Mesendoderm (in vitro differentiated cells): Measurements from ENCODE around the gene ALK.
A peak's percentile ranks its signal among the peaks of the same experiment; 100 is the strongest.

Source experiments
- DNase-seq: peaks from one replicate; pipeline ENCODE4 v3.0.0; 2013
- H2AK5ac ChIP-seq: 2 replicates; pipeline ENCODE4 v1.6.1; 2013; ENCODE audit warnings: low read length, inconsistent platforms
- H2BK120ac ChIP-seq: 2 replicates; pipeline ENCODE4 v1.6.1; 2013; ENCODE audit warnings: low read depth, mild to moderate bottlenecking, low read length, moderate library complexity, mixed read lengths
- H2BK15ac ChIP-seq: replicated peaks from 2 replicates; pipeline ENCODE4 v1.6.1; 2013; ENCODE audit warnings: low read depth, mild to moderate bottlenecking, moderate library complexity
- H2BK5ac ChIP-seq: 2 replicates; pipeline ENCODE4 v1.6.1; 2013; ENCODE audit warnings: low read length, inconsistent platforms
- H3K18ac ChIP-seq: 2 replicates; pipeline ENCODE4 v1.6.1; 2013; ENCODE audit warnings: mild to moderate bottlenecking, low read length, mixed read lengths
- H3K23ac ChIP-seq: one replicate; pipeline ENCODE4 v1.6.1; 2013; ENCODE audit warnings: low read length
- H3K27ac ChIP-seq: 2 replicates; pipeline ENCODE4 v1.5.1; 2013; ENCODE audit warnings: low read depth, mild to moderate bottlenecking, inconsistent platforms, low read length, moderate library complexity
- H3K27me3 ChIP-seq: 2 replicates; pipeline ENCODE4 v1.6.1; 2013; ENCODE audit warnings: low read length, control low read depth, mild to moderate bottlenecking, inconsistent platforms; ENCODE audit not compliant: insufficient read depth, poor library complexity
- H3K36me3 ChIP-seq: 2 replicates; pipeline ENCODE4 v1.6.1; 2013; ENCODE audit warnings: low read length, inconsistent platforms; ENCODE audit not compliant: control insufficient read depth, insufficient read depth
- H3K4ac ChIP-seq: one replicate; pipeline ENCODE4 v1.6.1; 2013; ENCODE audit warnings: low read depth, mild to moderate bottlenecking, low read length, moderate library complexity
- H3K4me1 ChIP-seq: 2 replicates; pipeline ENCODE4 v1.6.1; 2013; ENCODE audit warnings: low read depth, low read length, inconsistent platforms; ENCODE audit not compliant: control insufficient read depth
- H3K4me2 ChIP-seq: 2 replicates; pipeline ENCODE4 v1.6.1; 2013; ENCODE audit warnings: low read length
- H3K4me3 ChIP-seq: 2 replicates; pipeline ENCODE4 v1.5.1; 2013; ENCODE audit warnings: mild to moderate bottlenecking, low read length
- H3K56ac ChIP-seq: one replicate; pipeline ENCODE4 v1.6.1; 2013; ENCODE audit warnings: low read length
- H3K79me1 ChIP-seq: 2 replicates; pipeline ENCODE4 v1.6.1; 2013; ENCODE audit warnings: low read length, inconsistent platforms
- H3K79me2 ChIP-seq: 2 replicates; pipeline ENCODE4 v1.6.1; 2013; ENCODE audit warnings: mild to moderate bottlenecking, low read length; ENCODE audit not compliant: control insufficient read depth, insufficient read depth
- H3K9ac ChIP-seq: 2 replicates; pipeline ENCODE4 v1.6.1; 2013; ENCODE audit warnings: low read length, inconsistent platforms
- H4K5ac ChIP-seq: one replicate; pipeline ENCODE4 v1.6.1; 2013; ENCODE audit warnings: low read length
- H4K8ac ChIP-seq: one replicate; pipeline ENCODE4 v1.6.1; 2013; ENCODE audit warnings: low read depth, mild to moderate bottlenecking, control low read depth, low read length, moderate library complexity
- WGBS: extraction: QIAGEN DNeasy Blood & Tissue Kit; methylation state at CpG from one replicate; pipeline ENCODE4 v1.1.7; 2013; ENCODE audit warnings: low lambda C conversion rate, missing lambda C conversion rate; ENCODE audit not compliant: insufficient coverage; ENCODE audit errors: extremely low coverage; 5-methylcytosine and 5-hydroxymethylcytosine counted together

Gene ALK

DNA sequence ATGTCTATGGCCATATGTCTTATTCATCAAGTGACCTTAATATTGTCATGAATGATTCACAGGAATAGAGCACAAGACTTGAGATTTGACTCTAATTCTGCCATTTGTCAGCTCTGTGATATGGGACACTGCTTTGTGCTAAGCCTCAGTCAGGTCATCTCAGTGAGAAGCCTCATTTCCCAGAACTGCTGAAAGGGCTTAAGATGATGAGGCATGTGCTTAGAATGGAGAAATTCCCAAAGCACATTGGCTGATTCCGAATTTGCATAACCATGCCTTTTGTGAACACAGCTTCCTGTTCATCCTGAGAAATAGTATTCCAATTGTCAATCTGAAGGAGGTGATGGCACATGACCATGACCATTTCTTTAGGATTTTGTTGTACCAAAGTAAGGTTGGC, 218.1 kb downstream of the ALK start:
- WGBS: no CpG with 5 or more reads among the region's 1 CpG
- Histone ChIP-seq H3K27ac (no peak overlapping the region), H2BK15ac (no peak overlapping the region), H3K79me1 (no peaks in the 10 kb centered on the region), H3K18ac (no peak overlapping the region), H3K9ac (no peak overlapping the region), H2BK120ac (no peak overlapping the region), H3K4ac (no peak overlapping the region), H3K36me3 (no peaks in the 10 kb centered on the region), H3K56ac (no peak overlapping the region), H4K5ac (no peak overlapping the region), H3K23ac (no peak overlapping the region), H2AK5ac (no peak overlapping the region), H4K8ac (no peak overlapping the region), H2BK5ac (no peak overlapping the region), H3K79me2 (no peaks in the 10 kb centered on the region), H3K4me1 (no peaks in the 10 kb centered on the region), H3K4me3 (no peak overlapping the region), H3K4me2 (no peak overlapping the region), H3K27me3 (no peaks in the 10 kb centered on the region)
- no peak for DNase-seq

DNA sequence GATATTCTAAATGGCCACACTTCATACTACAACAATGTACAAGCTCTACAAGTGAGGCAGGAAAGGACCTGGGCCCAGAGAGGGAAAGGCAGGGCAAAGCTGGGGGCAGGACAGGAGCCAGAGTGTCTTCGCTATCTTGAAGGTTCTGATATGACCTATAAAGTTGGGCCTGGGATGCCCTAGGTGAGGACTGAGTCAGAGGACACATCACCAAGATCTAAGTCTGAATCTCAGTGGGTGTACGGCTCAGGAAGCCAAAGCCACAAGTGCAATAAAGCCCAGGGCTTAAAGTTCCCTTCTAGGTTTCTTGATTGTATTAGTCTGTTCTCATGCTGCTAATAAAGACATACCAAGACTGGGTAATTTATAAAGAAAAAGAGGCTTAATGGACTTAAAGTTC, 219.1 kb downstream of the ALK start:
- WGBS: no CpG with 5 or more reads among the region's 2 CpGs
- Histone ChIP-seq H3K23ac (no peak overlapping the region), H3K18ac (no peak overlapping the region)

DNA sequence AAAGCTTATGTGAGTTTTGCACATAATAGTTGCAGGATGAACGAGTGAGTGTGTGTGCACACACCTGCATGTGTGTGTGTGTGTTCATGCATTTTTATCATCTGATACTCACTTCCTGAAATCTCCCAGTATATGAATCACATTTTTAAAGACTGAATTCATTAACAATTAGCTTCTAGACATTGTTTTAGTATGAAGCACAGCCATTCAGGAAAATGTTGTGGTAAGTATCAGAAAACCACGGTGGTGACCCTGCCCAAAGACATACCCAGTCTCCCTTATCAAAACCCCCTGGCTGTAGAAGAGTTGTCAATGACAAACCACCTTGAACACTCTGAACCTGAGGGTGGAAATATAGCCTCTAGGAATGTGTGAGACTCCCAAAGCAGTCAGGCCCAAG, 220.8 kb downstream of the ALK start:
- H3K23ac ChIP-seq: no peak overlapping the region
- no peak overlapping the region for H2AK5ac ChIP-seq
- H3K56ac ChIP-seq: no peak overlapping the region
- H3K79me2 ChIP-seq: no peaks in the 10 kb centered on the region
- no peak overlapping the region for H3K18ac ChIP-seq
- no peak overlapping the region for H3K27ac ChIP-seq
- no peak for DNase-seq
- H2BK120ac ChIP-seq: no peak overlapping the region
- no peak overlapping the region for H4K8ac ChIP-seq
- no peaks in the 10 kb centered on the region for H3K79me1 ChIP-seq
- no peak overlapping the region for H3K9ac ChIP-seq
- WGBS: no CpG with 5 or more reads among the region's 2 CpGs
- no peaks in the 10 kb centered on the region for H3K4me1 ChIP-seq
- no peaks in the 10 kb centered on the region for H3K27me3 ChIP-seq
- H2BK5ac ChIP-seq: no peak overlapping the region
- no peak overlapping the region for H3K4me2 ChIP-seq
- H2BK15ac ChIP-seq: no peak overlapping the region
- H3K4ac ChIP-seq: no peak overlapping the region
- H3K36me3 ChIP-seq: no peaks in the 10 kb centered on the region
- H4K5ac ChIP-seq: no peak overlapping the region
- no peak overlapping the region for H3K4me3 ChIP-seq

More for the DNA sequence above, 219.1 kb downstream of the ALK start:
- Histone ChIP-seq H2BK120ac (no peak overlapping the region), H4K5ac (no peak overlapping the region), H3K56ac (no peak overlapping the region), H3K27ac (no peak overlapping the region), H3K36me3 (no peaks in the 10 kb centered on the region), H2AK5ac (no peak overlapping the region), H3K27me3 (no peaks in the 10 kb centered on the region), H3K79me2 (no peaks in the 10 kb centered on the region), H3K4me1 (no peaks in the 10 kb centered on the region), H3K9ac (no peak overlapping the region), H3K4me3 (no peak overlapping the region), H2BK15ac (no peak overlapping the region), H3K4ac (no peak overlapping the region), H2BK5ac (no peak overlapping the region), H3K79me1 (no peaks in the 10 kb centered on the region), H4K8ac (no peak overlapping the region), H3K4me2 (no peak overlapping the region)
- no peak for DNase-seq

DNA sequence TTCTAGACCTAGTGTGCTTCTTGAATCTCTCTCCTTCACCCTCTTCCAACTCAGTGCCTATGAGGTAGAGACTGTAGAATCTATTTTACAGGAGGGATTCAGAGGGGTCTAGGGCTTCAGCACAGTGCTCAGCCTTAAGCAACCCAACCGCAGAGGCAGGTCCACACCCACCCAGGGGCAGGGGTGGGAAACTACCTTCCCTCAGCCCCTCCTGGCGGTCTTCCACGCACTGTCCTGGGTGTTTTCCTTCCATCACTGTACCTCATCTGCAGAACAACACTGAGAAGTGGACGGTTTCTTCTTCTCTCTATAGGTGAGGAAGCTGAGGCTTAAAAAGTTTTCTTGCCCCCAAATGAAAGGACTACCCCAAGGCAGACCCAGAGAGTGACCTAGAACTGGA, 222.3 kb downstream of the ALK start:
- WGBS: no CpG with 5 or more reads among the region's 4 CpGs

DNA sequence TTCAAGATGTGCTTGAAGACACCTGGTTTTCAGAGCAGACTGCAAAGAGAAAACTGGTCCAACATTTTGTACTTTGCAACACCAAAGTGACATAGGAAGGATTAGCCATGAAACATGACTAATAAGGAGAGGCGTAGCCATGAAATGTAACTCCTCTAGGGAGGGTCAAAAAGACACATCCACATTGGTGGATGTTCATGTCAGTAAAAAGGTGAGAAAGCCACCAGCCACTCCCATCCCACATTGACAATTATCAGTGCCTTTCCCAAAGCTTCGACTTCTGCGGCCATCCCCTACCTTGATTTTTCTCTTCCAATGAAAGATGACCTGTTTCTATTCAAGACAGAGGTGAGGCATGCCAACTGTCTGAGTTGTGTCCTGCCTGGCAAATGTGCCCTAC, 223.2 kb downstream of the ALK start:
- H3K27me3 ChIP-seq: no peaks in the 10 kb centered on the region
- H3K23ac ChIP-seq: peak overlapping the region; percentile 66
- H3K4ac ChIP-seq: no peak overlapping the region
- no peak overlapping the region for H2AK5ac ChIP-seq
- no peak overlapping the region for H2BK5ac ChIP-seq
- no peaks in the 10 kb centered on the region for H3K4me1 ChIP-seq
- H4K5ac ChIP-seq: no peak overlapping the region
- no peak for DNase-seq
- WGBS: no CpG with 5 or more reads among the region's 3 CpGs
- H3K36me3 ChIP-seq: no peaks in the 10 kb centered on the region
- no peak overlapping the region for H3K27ac ChIP-seq
- no peak overlapping the region for H3K4me3 ChIP-seq
- no peak overlapping the region for H3K18ac ChIP-seq
- no peak overlapping the region for H3K56ac ChIP-seq
- H3K4me2 ChIP-seq: no peak overlapping the region
- no peak overlapping the region for H2BK15ac ChIP-seq
- H2BK120ac ChIP-seq: no peak overlapping the region
- H4K8ac ChIP-seq: no peak overlapping the region
- no peak overlapping the region for H3K9ac ChIP-seq
- no peaks in the 10 kb centered on the region for H3K79me2 ChIP-seq
- no peaks in the 10 kb centered on the region for H3K79me1 ChIP-seq

More for the DNA sequence above, 222.3 kb downstream of the ALK start:
- Histone ChIP-seq H3K27ac (no peak overlapping the region), H3K79me1 (no peaks in the 10 kb centered on the region), H3K79me2 (no peaks in the 10 kb centered on the region), H2BK120ac (no peak overlapping the region), H3K18ac (no peak overlapping the region), H4K8ac (no peak overlapping the region), H4K5ac (no peak overlapping the region), H3K23ac (no peak overlapping the region), H3K4me3 (no peak overlapping the region), H3K27me3 (no peaks in the 10 kb centered on the region), H2AK5ac (no peak overlapping the region), H3K9ac (no peak overlapping the region), H3K4ac (no peak overlapping the region), H2BK5ac (no peak overlapping the region), H3K36me3 (no peaks in the 10 kb centered on the region), H3K4me1 (no peaks in the 10 kb centered on the region), H3K4me2 (no peak overlapping the region), H3K56ac (no peak overlapping the region), H2BK15ac (no peak overlapping the region)
- no peak for DNase-seq

DNA sequence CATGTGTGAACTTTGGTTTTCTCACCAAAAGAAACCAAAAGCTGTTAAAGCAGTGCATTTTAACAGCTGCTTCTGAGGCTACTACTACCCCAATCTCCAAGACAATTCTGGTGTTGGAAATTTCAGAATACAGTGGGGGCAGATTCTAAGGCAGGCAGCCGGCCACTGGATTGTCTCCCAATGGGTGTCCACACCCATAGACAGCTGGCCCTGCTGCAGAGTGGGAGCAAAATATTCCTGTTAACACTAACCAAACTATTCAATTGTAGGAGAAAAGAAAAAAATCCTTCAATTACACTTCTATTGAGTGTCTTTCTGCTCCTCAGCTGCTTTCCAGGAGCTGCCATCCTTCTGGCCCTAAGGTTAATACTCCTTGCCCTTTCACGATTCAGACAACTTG, 223.7 kb downstream of the ALK start:
- Histone ChIP-seq H3K79me2 (no peaks in the 10 kb centered on the region), H3K79me1 (no peaks in the 10 kb centered on the region), H3K9ac (no peak overlapping the region), H3K56ac (no peak overlapping the region), H3K36me3 (no peaks in the 10 kb centered on the region), H3K4me3 (no peak overlapping the region), H4K8ac (no peak overlapping the region), H2BK120ac (no peak overlapping the region), H3K4ac (no peak overlapping the region), H2AK5ac (no peak overlapping the region), H3K23ac (peak overlapping the region; percentile 66), H3K18ac (no peak overlapping the region), H3K27ac (no peak overlapping the region), H2BK5ac (no peak overlapping the region), H3K4me2 (no peak overlapping the region), H4K5ac (no peak overlapping the region), H2BK15ac (no peak overlapping the region), H3K4me1 (no peaks in the 10 kb centered on the region), H3K27me3 (no peaks in the 10 kb centered on the region)
- WGBS: no CpG with 5 or more reads among the region's 2 CpGs
- no peak for DNase-seq
